ENCODE measurements around the gene SYT1.

DNA sequence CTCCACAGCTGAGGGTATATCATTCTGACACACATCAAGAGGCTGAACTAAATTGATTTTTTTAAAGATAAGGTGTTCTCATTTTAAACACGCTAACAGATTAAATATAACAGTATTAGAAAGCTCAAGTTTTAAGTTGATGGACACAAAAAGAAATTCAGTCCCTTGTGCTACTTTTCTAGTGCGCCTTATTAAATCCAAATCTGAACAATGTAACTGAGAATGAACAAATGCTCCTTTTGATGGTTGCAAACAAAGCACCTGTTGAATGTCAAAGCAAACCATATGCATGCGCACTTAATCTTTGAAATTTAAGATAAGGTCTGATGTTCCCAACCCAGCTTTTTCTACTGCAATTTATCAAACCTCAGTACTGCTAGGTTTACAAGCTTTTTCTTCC is 424.3 kb downstream of the SYT1 start:
- TF ChIP-seq GATA2 (IDR thresholded peaks at IDR 0.05; ENCODE audit: low read depth, low read length): no peak
- no peak for TF ChIP-seq GATA3 (IDR thresholded peaks at IDR 0.05; ENCODE audit: low read depth, low read length)
